Measurements from ENCODE around the gene HCN2. TPM values are rescaled to one million over a fixed set of nuclear protein-coding genes. Genes with fewer than 3 reads are reported as not detected.

Gene HCN2
- total and polyA plus RNA-seq, 2 of the 13 experiments (the other 11 are each of a cell fraction or from before 2014, with no cell fraction given): 0.01 TPM; not detected in 1

DNA sequence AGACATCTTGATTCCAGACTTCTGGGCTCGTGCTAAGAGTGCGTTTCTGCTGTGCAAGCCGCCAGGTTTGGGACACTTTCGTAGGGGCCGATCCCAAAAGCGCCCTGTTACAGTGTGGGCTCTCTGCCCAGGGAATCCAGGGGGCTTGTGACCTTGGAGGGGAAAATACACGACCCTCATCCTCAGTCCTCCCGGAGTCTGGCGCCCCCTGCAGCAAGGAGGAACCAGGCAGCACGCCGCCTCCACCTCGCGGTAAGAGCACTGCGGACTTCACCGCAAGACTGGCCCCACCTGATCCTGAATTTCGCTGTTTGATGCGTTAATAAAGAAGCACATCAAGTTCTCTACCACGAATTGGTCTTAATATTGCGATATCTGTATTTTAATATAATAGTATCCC lies 38.5 kb downstream of the HCN2 start (continued):
- peak; percentile 29; the same call in 1 of the 2 replicates for TF ChIP-seq STAG1 (CRISPR knock-in tag; IDR thresholded peaks at IDR 0.05)
- TF ChIP-seq ZBTB38 (CRISPR knock-in tag; IDR thresholded peaks at IDR 0.05): peak; percentile 91
- TF ChIP-seq GMEB2 (CRISPR knock-in tag; IDR thresholded peaks at IDR 0.05; ENCODE audit: low read depth): no peak
- TF ChIP-seq, protein P1, sequence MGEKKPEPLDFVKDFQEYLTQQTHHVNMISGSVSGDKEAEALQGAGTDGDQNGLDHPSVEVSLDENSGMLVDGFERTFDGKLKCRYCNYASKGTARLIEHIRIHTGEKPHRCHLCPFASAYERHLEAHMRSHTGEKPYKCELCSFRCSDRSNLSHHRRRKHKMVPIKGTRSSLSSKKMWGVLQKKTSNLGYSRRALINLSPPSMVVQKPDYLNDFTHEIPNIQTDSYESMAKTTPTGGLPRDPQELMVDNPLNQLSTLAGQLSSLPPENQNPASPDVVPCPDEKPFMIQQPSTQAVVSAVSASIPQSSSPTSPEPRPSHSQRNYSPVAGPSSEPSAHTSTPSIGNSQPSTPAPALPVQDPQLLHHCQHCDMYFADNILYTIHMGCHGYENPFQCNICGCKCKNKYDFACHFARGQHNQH (CRISPR knock-in tag; IDR thresholded peaks at IDR 0.05): no peak
- TF ChIP-seq MZF1 (CRISPR knock-in tag; IDR thresholded peaks at IDR 0.05; ENCODE audit: borderline replicate concordance): no peak
- TF ChIP-seq MAFG (CRISPR knock-in tag; IDR thresholded peaks at IDR 0.05): no peak
- TF ChIP-seq HOXA3 (CRISPR knock-in tag; IDR thresholded peaks at IDR 0.05): peak; percentile 54; the same call in 1 of the 2 replicates
- no peak for TF ChIP-seq ZNF841 (CRISPR knock-in tag; IDR thresholded peaks at IDR 0.05; ENCODE audit: borderline replicate concordance)
- TF ChIP-seq PRPF4 (IDR thresholded peaks at IDR 0.05; ENCODE audit: low read depth, low read length, poor library complexity, severe bottlenecking): peak; percentile 21
- TF ChIP-seq, protein P2, sequence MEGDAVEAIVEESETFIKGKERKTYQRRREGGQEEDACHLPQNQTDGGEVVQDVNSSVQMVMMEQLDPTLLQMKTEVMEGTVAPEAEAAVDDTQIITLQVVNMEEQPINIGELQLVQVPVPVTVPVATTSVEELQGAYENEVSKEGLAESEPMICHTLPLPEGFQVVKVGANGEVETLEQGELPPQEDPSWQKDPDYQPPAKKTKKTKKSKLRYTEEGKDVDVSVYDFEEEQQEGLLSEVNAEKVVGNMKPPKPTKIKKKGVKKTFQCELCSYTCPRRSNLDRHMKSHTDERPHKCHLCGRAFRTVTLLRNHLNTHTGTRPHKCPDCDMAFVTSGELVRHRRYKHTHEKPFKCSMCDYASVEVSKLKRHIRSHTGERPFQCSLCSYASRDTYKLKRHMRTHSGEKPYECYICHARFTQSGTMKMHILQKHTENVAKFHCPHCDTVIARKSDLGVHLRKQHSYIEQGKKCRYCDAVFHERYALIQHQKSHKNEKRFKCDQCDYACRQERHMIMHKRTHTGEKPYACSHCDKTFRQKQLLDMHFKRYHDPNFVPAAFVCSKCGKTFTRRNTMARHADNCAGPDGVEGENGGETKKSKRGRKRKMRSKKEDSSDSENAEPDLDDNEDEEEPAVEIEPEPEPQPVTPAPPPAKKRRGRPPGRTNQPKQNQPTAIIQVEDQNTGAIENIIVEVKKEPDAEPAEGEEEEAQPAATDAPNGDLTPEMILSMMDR (CRISPR knock-in tag; IDR thresholded peaks at IDR 0.05): peak; percentile 70
- TF ChIP-seq ZBTB33 (CRISPR knock-in tag; IDR thresholded peaks at IDR 0.05): peak; percentile 100
- TF ChIP-seq E2F5 (CRISPR knock-in tag; conservative IDR thresholded peaks at IDR 0.05): no peak
- no peak for TF ChIP-seq NCOR1 (IDR thresholded peaks at IDR 0.05; ENCODE audit: borderline replicate concordance, low read length)
- TF ChIP-seq TBL1XR1 (IDR thresholded peaks at IDR 0.05; ENCODE audit: borderline replicate concordance, low read length, partially characterized antibody): no peak
- no peak for TF ChIP-seq ZNF136 (CRISPR knock-in tag; IDR thresholded peaks at IDR 0.05; ENCODE audit: low read depth)
- TF ChIP-seq HMGA1 (CRISPR knock-in tag; conservative IDR thresholded peaks at IDR 0.05): no peak
- TF ChIP-seq ZSCAN30 (CRISPR knock-in tag; IDR thresholded peaks at IDR 0.05): no peak
- no peak for TF ChIP-seq ZNF280D (CRISPR knock-in tag; IDR thresholded peaks at IDR 0.05)

Data from HepG2 (cell line).